WERI-Rb-1 (cell line): ENCODE data around the gene C3orf33.

Experiments used
- DNase-seq: peaks from one replicate; pipeline ENCODE4 v3.0.0-alpha.2; 2020
- H3K27ac ChIP-seq: fragments of 250-450 bp; sonication (Bioruptor Pico); 2 replicates; pipeline ENCODE4 v1.5.1; 2020; ENCODE audit warnings: mild to moderate bottlenecking, moderate library complexity
- H3K27me3 ChIP-seq: fragments of 250-450 bp; sonication (Bioruptor Pico); 2 replicates; pipeline ENCODE4 v1.5.1; 2021; ENCODE audit warnings: mild to moderate bottlenecking, low read depth, moderate library complexity; ENCODE audit not compliant: insufficient read depth, severe bottlenecking
- H3K36me3 ChIP-seq: fragments of 250-450 bp; sonication (Bioruptor Pico); 2 replicates; pipeline ENCODE4 v1.5.1; 2020; ENCODE audit warnings: mild to moderate bottlenecking, moderate library complexity
- H3K4me3 ChIP-seq: 2 replicates; pipeline ENCODE4 v1.5.1; 2011; ENCODE audit warnings: low read depth, mild to moderate bottlenecking, control low read depth, low read length
- H3K9me3 ChIP-seq: fragments of 250-450 bp; sonication (Bioruptor Pico); 2 replicates; pipeline ENCODE4 v1.5.1; 2021; ENCODE audit warnings: mild to moderate bottlenecking, moderate library complexity; ENCODE audit not compliant: severe bottlenecking
- CTCF ChIP-seq: IDR thresholded peaks from 2 replicates; pipeline ENCODE4 v1.5.1; 2011; ENCODE audit warnings: low read depth, mild to moderate bottlenecking, control low read depth, inconsistent platforms, low read length

Gene C3orf33

GRCh38 chr3:155771126-155771525, 35.0 kb downstream of the C3orf33 start:
- H3K36me3 ChIP-seq = no peaks in the 10 kb centered on the region

GRCh38 chr3:155766206-155766605, 39.9 kb downstream of the C3orf33 start:
- peaks cover 6% of the 10 kb centered on the region for H3K9me3 ChIP-seq
- H3K36me3 ChIP-seq = no peaks in the 10 kb centered on the region
- DNase-seq = no peak
- H3K4me3 ChIP-seq = no peak overlapping the region
- no peak overlapping the region for H3K27ac ChIP-seq
- no peak for TF ChIP-seq CTCF
- no peaks in the 10 kb centered on the region for H3K27me3 ChIP-seq

More at GRCh38 chr3:155771126-155771525, 35.0 kb downstream of the C3orf33 start:
- no peak for DNase-seq
- Histone ChIP-seq H3K27ac (no peak overlapping the region), H3K27me3 (no peaks in the 10 kb centered on the region), H3K4me3 (no peak overlapping the region), H3K9me3 (peaks cover 6% of the 10 kb centered on the region)
- TF ChIP-seq CTCF = no peak

- Histone ChIP-seq H3K9me3 (no peaks in the 10 kb centered on the region), H3K27me3 (no peaks in the 10 kb centered on the region), H3K36me3 (no peaks in the 10 kb centered on the region), H3K27ac (no peak overlapping the region), H3K4me3 (no peak overlapping the region)
- no peak for DNase-seq
- TF ChIP-seq CTCF = no peak
Observed at GRCh38 chr3:155763870-155764463, 42.1 kb downstream of the C3orf33 start.

GRCh38 chr3:155760653-155761052, 45.4 kb downstream of the C3orf33 start:
- Histone ChIP-seq H3K9me3 (no peaks in the 10 kb centered on the region), H3K27me3 (no peaks in the 10 kb centered on the region), H3K27ac (no peak overlapping the region), H3K36me3 (no peaks in the 10 kb centered on the region), H3K4me3 (no peak overlapping the region)
- no peak for TF ChIP-seq CTCF
- DNase-seq = no peak

GRCh38 chr3:155757577-155757976, 48.5 kb downstream of the C3orf33 start:
- DNase-seq = no peak
- Histone ChIP-seq H3K4me3 (no peak overlapping the region), H3K27me3 (no peaks in the 10 kb centered on the region), H3K36me3 (no peaks in the 10 kb centered on the region), H3K9me3 (no peaks in the 10 kb centered on the region), H3K27ac (no peak overlapping the region)
- no peak for TF ChIP-seq CTCF

- no peak overlapping the region for H3K4me3 ChIP-seq
Observed at GRCh38 chr3:155753038-155753639, 52.9 kb downstream of the C3orf33 start.

More at GRCh38 chr3:155753038-155753639, 52.9 kb downstream of the C3orf33 start:
- no peaks in the 10 kb centered on the region for H3K36me3 ChIP-seq
- H3K9me3 ChIP-seq = no peaks in the 10 kb centered on the region
- TF ChIP-seq CTCF = peak; percentile 30; the same call in 1 of the 2 replicates
- H3K27ac ChIP-seq = no peak overlapping the region
- no peak for DNase-seq
- no peaks in the 10 kb centered on the region for H3K27me3 ChIP-seq
